IMR-90 (cell line): ENCODE data around the gene NT5DC3. TPM values are rescaled to one million over a fixed set of nuclear protein-coding genes. Genes with fewer than 3 reads are reported as not detected.

Source experiments
- ATAC-seq: fragments of 200-7000 bp; cut with Tn5 transposase; 2 replicates; pipeline ENCODE4 v1.9.1; 2020; ENCODE audit warnings: low read depth, mild to moderate bottlenecking, moderate library complexity
- BruUV-seq: library from RNA; stranded (reverse); fragments of 400-500 nt; replicated peaks from 2 replicates; lab custom pipeline; 2021; lab: Mats Ljungman, UMichigan
- CTCF ChIA-PET: fragments of 300-600 bp; formaldehyde crosslinking; extraction: SDS; loops from one replicate; lab custom pipeline; 2021; ENCODE audit warnings: antibody characterized with exemption; lab: Yijun Ruan, JAX
- POLR2A ChIA-PET: fragments of 300-600 bp; sonication (Branson Sonifier 250); formaldehyde crosslinking; loops from one replicate; lab custom pipeline; 2022; ENCODE audit warnings: antibody characterized with exemption; ENCODE audit not compliant: unreplicated experiment; lab: Charles Lee
- DNase-seq: peaks from one replicate; pipeline ENCODE4 v3.0.0; 2013
- H2AFZ ChIP-seq: replicated peaks from 2 replicates; pipeline ENCODE3; 2013; ENCODE audit warnings: low read length, mild to moderate bottlenecking; ENCODE audit not compliant: poor library complexity
- H2AK5ac ChIP-seq: 2 replicates; pipeline ENCODE4 v1.6.1; 2013; ENCODE audit warnings: low read depth, low read length, inconsistent platforms
- H2AK9ac ChIP-seq: replicated peaks from 2 replicates; pipeline ENCODE3; 2013; ENCODE audit warnings: mild to moderate bottlenecking, low read depth, low read length, moderate library complexity; ENCODE audit not compliant: poor library complexity
- H2BK120ac ChIP-seq: 2 replicates; pipeline ENCODE4 v1.6.1; 2013; ENCODE audit warnings: low read depth, low read length, inconsistent platforms
- H2BK15ac ChIP-seq: 3 replicates; pipeline ENCODE4 v1.6.1; 2013; ENCODE audit warnings: low read depth, low read length, inconsistent platforms
- H2BK20ac ChIP-seq: 2 replicates; pipeline ENCODE4 v1.6.1; 2013; ENCODE audit warnings: low read depth, mild to moderate bottlenecking, inconsistent platforms, low read length, moderate library complexity
- H2BK5ac ChIP-seq: 2 replicates; pipeline ENCODE4 v1.6.1; 2013; ENCODE audit warnings: mild to moderate bottlenecking, low read depth, low read length, inconsistent platforms; ENCODE audit not compliant: poor library complexity, severe bottlenecking
- H3K14ac ChIP-seq: replicated peaks from 2 replicates; pipeline ENCODE4 v1.6.1; 2013; ENCODE audit warnings: low read depth, low read length, inconsistent platforms
- H3K18ac ChIP-seq: 2 replicates; pipeline ENCODE4 v1.6.1; 2013; ENCODE audit warnings: low read depth, low read length, control low read depth
- H3K23ac ChIP-seq: 2 replicates; pipeline ENCODE4 v1.6.1; 2013; ENCODE audit warnings: low read depth, low read length, inconsistent platforms
- H3K27ac ChIP-seq: 2 replicates; pipeline ENCODE4 v1.5.1; 2013; ENCODE audit warnings: mild to moderate bottlenecking, control low read depth, low read length; ENCODE audit not compliant: insufficient read depth
- H3K27me3 ChIP-seq: 2 replicates; pipeline ENCODE4 v1.6.1; 2013; ENCODE audit warnings: low read length; ENCODE audit not compliant: control insufficient read depth, insufficient read depth
- H3K36me3 ChIP-seq: 2 replicates; pipeline ENCODE4 v1.6.1; 2013; ENCODE audit warnings: low read length, mixed read lengths; ENCODE audit not compliant: control insufficient read depth, insufficient read depth
- H3K4ac ChIP-seq: 2 replicates; pipeline ENCODE4 v1.6.1; 2013; ENCODE audit warnings: low read depth, low read length, inconsistent platforms
- H3K4me1 ChIP-seq: 2 replicates; pipeline ENCODE4 v1.6.1; 2013; ENCODE audit warnings: low read length, mixed read lengths; ENCODE audit not compliant: control insufficient read depth, insufficient read depth
- H3K4me2 ChIP-seq: 2 replicates; pipeline ENCODE4 v1.6.1; 2013; ENCODE audit warnings: low read depth, mild to moderate bottlenecking, control low read depth, low read length, moderate library complexity
- H3K4me3 ChIP-seq: 2 replicates; pipeline ENCODE4 v1.5.1; 2013; ENCODE audit warnings: low read depth, mild to moderate bottlenecking, control low read depth, low read length, moderate library complexity; ENCODE audit not compliant: insufficient read depth
- H3K56ac ChIP-seq: 2 replicates; pipeline ENCODE4 v1.6.1; 2013; ENCODE audit warnings: low read length, inconsistent platforms; ENCODE audit not compliant: insufficient read depth; ENCODE audit errors: extremely low read depth
- H3K79me1 ChIP-seq, 2 experiments: 2 replicates each; pipeline ENCODE4 v1.6.1; 2013; ENCODE audit warnings: low read length in 2 of 2, inconsistent platforms in 1 of 2, low read depth in 1 of 2
- H3K9ac ChIP-seq: 2 replicates; pipeline ENCODE4 v1.6.1; 2013; ENCODE audit warnings: low read depth, low read length, control low read depth
- H3K9me1 ChIP-seq: 2 replicates; pipeline ENCODE4 v1.6.1; 2013; ENCODE audit warnings: low read length, inconsistent platforms; ENCODE audit not compliant: insufficient read depth
- H3K9me3 ChIP-seq: 2 replicates; pipeline ENCODE4 v1.6.1; 2013; ENCODE audit warnings: low read length; ENCODE audit not compliant: control insufficient read depth, insufficient read depth
- H4K20me1 ChIP-seq: 2 replicates; pipeline ENCODE4 v1.6.1; 2013; ENCODE audit warnings: low read length, inconsistent platforms; ENCODE audit not compliant: insufficient read depth
- H4K5ac ChIP-seq: 2 replicates; pipeline ENCODE4 v1.6.1; 2013; ENCODE audit warnings: mild to moderate bottlenecking, low read depth, low read length, control low read depth
- H4K8ac ChIP-seq, 2 experiments: 2 replicates each; pipeline ENCODE4 v1.6.1; 2013; ENCODE audit warnings: low read depth in 2 of 2, low read length in 2 of 2, control low read depth in 1 of 2, inconsistent platforms in 1 of 2
- H4K91ac ChIP-seq: 2 replicates; pipeline ENCODE4 v1.6.1; 2013; ENCODE audit warnings: low read depth, low read length, inconsistent platforms; ENCODE audit not compliant: insufficient read depth
- BHLHE40 ChIP-seq: fragments of 150-350 bp; IDR thresholded peaks from 2 replicates; pipeline ENCODE4 v1.6.1; 2016; ENCODE audit warnings: mild to moderate bottlenecking, low read depth, low read length
- CEBPB ChIP-seq: IDR thresholded peaks from 2 replicates; pipeline ENCODE4 v1.6.1; 2012; ENCODE audit warnings: low read depth, low read length, improper control_type of control experiment
- MAFK ChIP-seq: IDR thresholded peaks from 2 replicates; pipeline ENCODE4 v1.6.1; 2012; ENCODE audit warnings: low read depth, low read length, improper control_type of control experiment
- RCOR1 ChIP-seq: IDR thresholded peaks from 2 replicates; pipeline ENCODE4 v1.6.1; 2012; ENCODE audit warnings: mild to moderate bottlenecking, low read length, improper control_type of control experiment; ENCODE audit not compliant: insufficient replicate concordance
- WGBS, 2 experiments: methylation state at CpG; one replicate each; pipeline versions ENCODE4 v1.1.5 to v1.1.7; 2013; ENCODE audit warnings: missing lambda C conversion rate in 2 of 2; ENCODE audit not compliant: insufficient read length in 1 of 2; ENCODE audit errors: extremely low coverage in 2 of 2; 5-methylcytosine and 5-hydroxymethylcytosine counted together
- dilution Hi-C: fragments of 300-500 bp; cut with HindIII; formaldehyde crosslinking; loops from one replicate; pipeline ENCODE4 v1.14.3; 2018; ENCODE audit warnings: low sequenced_read_pairs; ENCODE audit not compliant: unreplicated experiment
- in situ Hi-C: fragments of 300-500 bp; cut with MboI; formaldehyde crosslinking; loops from 3 replicates; pipeline ENCODE4 v1.14.3; 2019; ENCODE audit warnings: low sequenced_read_pairs, inconsistent platforms, mixed read lengths
- intact Hi-C: fragments of 100-400 bp; cut with micrococcal nuclease; formaldehyde crosslinking; loops from 2 replicates; pipeline ENCODE4 v1.10.0; 2022
- polyA plus RNA-seq, 3 experiments: library from polyadenylated mRNA; depleted of rRNA; stranded (reverse); fragments of >200 nt; gene quantifications; 2 replicates each; pipeline ENCODE4 v1.2.3, GENCODE V29; 2012; ENCODE audit warnings: low replicate concordance in 1 of 3
- total RNA-seq: library from RNA; depleted of rRNA; stranded (reverse); fragments of >200 nt; gene quantifications from 2 replicates; pipeline ENCODE4 v1.2.3, GENCODE V29; 2012
- TF ChIP-seq, protein P1 (sequence below): conservative IDR thresholded peaks from 2 replicates; pipeline ENCODE4 v1.5.1; 2012; ENCODE audit warnings: mild to moderate bottlenecking, low read depth, low read length, improper control_type of control experiment
- TF ChIP-seq, protein P2 (sequence below): fragments of 150-350 bp; IDR thresholded peaks from 2 replicates; pipeline ENCODE4 v1.6.1; 2016; ENCODE audit warnings: low read depth, mild to moderate bottlenecking, low read length, moderate library complexity, borderline replicate concordance

Gene NT5DC3
- total and polyA plus RNA-seq, 2 of the 4 experiments (the other 2 are of a cell fraction): 7.3 to 17.6 TPM

DNA sequence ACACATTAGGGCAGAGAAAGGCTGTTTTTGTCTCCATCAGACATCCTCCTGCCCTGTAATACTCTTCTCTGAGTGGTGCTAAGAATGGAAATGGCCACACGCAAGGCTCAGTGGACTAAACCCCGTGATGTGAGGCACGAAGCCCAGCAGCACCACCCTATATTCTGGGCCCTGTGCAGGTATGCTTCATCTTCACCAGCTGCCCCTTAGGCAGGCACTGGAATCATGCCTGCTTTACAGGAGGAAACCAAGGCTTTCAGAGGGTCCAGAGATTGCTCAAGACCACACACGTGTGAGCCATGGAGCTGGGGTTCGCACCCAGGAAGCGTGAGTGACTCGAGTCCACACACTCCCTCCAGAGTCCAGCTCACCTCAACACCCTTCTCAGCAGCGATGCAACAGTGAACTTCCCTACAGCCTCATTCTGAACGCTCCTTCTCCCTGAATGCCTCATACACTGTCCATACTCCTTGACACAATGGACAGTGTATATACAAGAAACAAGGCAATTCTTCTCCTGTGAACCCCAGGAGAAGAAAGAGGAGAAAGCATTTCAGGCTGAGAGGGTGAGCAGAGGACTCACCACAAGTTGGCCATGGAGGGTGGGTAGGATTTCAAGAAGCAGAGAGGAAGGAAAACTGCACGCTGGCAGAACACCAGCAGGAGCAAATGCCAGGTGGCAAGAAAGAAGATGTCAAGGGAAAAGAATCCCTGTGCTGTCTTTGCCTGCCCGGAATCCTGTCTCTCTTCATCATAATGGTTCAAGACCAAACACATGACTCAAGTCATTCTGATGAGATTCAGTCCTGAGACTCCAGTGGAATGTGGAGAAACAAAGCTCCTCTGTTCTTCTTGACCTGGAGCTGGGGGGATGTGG, 39.1 kb downstream of the NT5DC3 start:
- no peaks in the 10 kb centered on the region for H3K27me3 ChIP-seq
- intact Hi-C loops (no loop called here), in situ Hi-C loops (no loop called here), dilution Hi-C loops (no loop called here)
- H3K79me1 ChIP-seq: peaks cover 4 to 54% of the 10 kb centered on the region in 2 experiments; a peak in 3 of 4 replicates
- H3K14ac ChIP-seq: peak overlapping the region; percentile 53; the same call in 1 of the 2 replicates
- no peak overlapping the region for H3K4me2 ChIP-seq
- TF ChIP-seq BHLHE40 (0 out of 2 replicates have a peak, but pooled peaks have one; percentile 16), RCOR1 (peak; percentile 24), MAFK (peak; percentile 24; the same call in 1 of the 2 replicates), CEBPB (peak; percentile 50; the same call in 1 of the 2 replicates)
- TF ChIP-seq, protein P1, sequence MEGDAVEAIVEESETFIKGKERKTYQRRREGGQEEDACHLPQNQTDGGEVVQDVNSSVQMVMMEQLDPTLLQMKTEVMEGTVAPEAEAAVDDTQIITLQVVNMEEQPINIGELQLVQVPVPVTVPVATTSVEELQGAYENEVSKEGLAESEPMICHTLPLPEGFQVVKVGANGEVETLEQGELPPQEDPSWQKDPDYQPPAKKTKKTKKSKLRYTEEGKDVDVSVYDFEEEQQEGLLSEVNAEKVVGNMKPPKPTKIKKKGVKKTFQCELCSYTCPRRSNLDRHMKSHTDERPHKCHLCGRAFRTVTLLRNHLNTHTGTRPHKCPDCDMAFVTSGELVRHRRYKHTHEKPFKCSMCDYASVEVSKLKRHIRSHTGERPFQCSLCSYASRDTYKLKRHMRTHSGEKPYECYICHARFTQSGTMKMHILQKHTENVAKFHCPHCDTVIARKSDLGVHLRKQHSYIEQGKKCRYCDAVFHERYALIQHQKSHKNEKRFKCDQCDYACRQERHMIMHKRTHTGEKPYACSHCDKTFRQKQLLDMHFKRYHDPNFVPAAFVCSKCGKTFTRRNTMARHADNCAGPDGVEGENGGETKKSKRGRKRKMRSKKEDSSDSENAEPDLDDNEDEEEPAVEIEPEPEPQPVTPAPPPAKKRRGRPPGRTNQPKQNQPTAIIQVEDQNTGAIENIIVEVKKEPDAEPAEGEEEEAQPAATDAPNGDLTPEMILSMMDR: no peak
- TF ChIP-seq, protein P2, sequence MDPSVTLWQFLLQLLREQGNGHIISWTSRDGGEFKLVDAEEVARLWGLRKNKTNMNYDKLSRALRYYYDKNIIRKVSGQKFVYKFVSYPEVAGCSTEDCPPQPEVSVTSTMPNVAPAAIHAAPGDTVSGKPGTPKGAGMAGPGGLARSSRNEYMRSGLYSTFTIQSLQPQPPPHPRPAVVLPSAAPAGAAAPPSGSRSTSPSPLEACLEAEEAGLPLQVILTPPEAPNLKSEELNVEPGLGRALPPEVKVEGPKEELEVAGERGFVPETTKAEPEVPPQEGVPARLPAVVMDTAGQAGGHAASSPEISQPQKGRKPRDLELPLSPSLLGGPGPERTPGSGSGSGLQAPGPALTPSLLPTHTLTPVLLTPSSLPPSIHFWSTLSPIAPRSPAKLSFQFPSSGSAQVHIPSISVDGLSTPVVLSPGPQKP: no peak
- H2AK5ac ChIP-seq: peak overlapping the region; percentile 96
- H3K4me1 ChIP-seq: peaks cover 26% of the 10 kb centered on the region
- CTCF ChIA-PET: interaction anchor here (0.7 kb wide), 1 partner anchor 126 kb away, joined by 4 read pairs; no protein-coding TSS in a partner anchor
- peak overlapping the region; percentile 88 for H3K4ac ChIP-seq
- no peaks in the 10 kb centered on the region for H3K9me3 ChIP-seq
- H2BK20ac ChIP-seq: peak overlapping the region; percentile 87; the same call in 1 of the 2 replicates
- peak overlapping the region; percentile 71 for H2BK5ac ChIP-seq
- H2AFZ ChIP-seq: no peak overlapping the region
- H2BK15ac ChIP-seq: peak overlapping the region; percentile 54; the same call in 2 of the 3 replicates
- DNase-seq: peak; percentile 81
- POLR2A ChIA-PET: no interaction called here
- H4K5ac ChIP-seq: peak overlapping the region; percentile 21
- H2BK120ac ChIP-seq: peak overlapping the region; percentile 81
- H3K9me1 ChIP-seq: peaks cover 19% of the 10 kb centered on the region
- H2AK9ac ChIP-seq: peak overlapping the region; percentile 88
- no peak overlapping the region for H3K9ac ChIP-seq
- H4K20me1 ChIP-seq: peaks cover 10% of the 10 kb centered on the region; the same call in 1 of the 2 replicates
- BruUV-seq: no TSS peak
- peak; percentile 13 for ATAC-seq
- H3K56ac ChIP-seq: no peak overlapping the region
- no CpG with 5 or more reads among the region's 11 CpGs for WGBS, 2 experiments
- H3K18ac ChIP-seq: peak overlapping the region; percentile 53
- no peak overlapping the region for H3K4me3 ChIP-seq
- peaks cover 2% of the 10 kb centered on the region; the same call in 1 of the 2 replicates for H3K36me3 ChIP-seq
- H3K27ac ChIP-seq: peak overlapping the region; percentile 36
- peak overlapping the region in 1 of 2 experiments; percentile 81; a peak in 2 of 4 replicates for H4K8ac ChIP-seq
- H4K91ac ChIP-seq: peak overlapping the region; percentile 63
- peak overlapping the region; percentile 90 for H3K23ac ChIP-seq
